Kidney (tissue), 14 donors: ENCODE measurements around the gene ZBTB43. TPM values are rescaled to one million over a fixed set of nuclear protein-coding genes. Genes with fewer than 3 reads are reported as not detected.
A peak's percentile ranks its signal among the peaks of the same experiment; 100 is the strongest.

Source experiments
- DNase-seq, 5 donors: peaks; one replicate each; pipeline ENCODE4 v3.0.0-alpha.2; 2013 to 2020
- FAIRE-seq: peaks from 2 replicates; lab custom pipeline; 2012; peaks lifted over from hg19 to GRCh38; lab: Jason Lieb, UNC
- H3K27ac ChIP-seq, 2 donors: one replicate each; pipeline ENCODE4 v1.7.0; 2013; ENCODE audit warnings: low read depth in 2 of 2, low read length in 2 of 2, inconsistent platforms in 1 of 2
- H3K27me3 ChIP-seq: one replicate; pipeline ENCODE4 v1.7.1; 2013; ENCODE audit warnings: low read length, inconsistent platforms; ENCODE audit not compliant: control insufficient read depth, insufficient read depth
- H3K36me3 ChIP-seq, 3 donors: one replicate each; pipeline versions ENCODE4 v1.7.0 to v1.7.1; 2013; ENCODE audit warnings: low read length in 3 of 3, control low read depth in 1 of 3, inconsistent platforms in 1 of 3; ENCODE audit not compliant: insufficient read depth in 3 of 3, control insufficient read depth in 2 of 3
- H3K4me1 ChIP-seq, 3 donors: one replicate each; pipeline versions ENCODE4 v1.7.0 to v1.7.1; 2013; ENCODE audit warnings: low read length in 3 of 3, inconsistent platforms in 1 of 3, low read depth in 1 of 3; ENCODE audit not compliant: control insufficient read depth in 2 of 3, insufficient read depth in 2 of 3
- H3K4me3 ChIP-seq, 3 donors: one replicate each; pipeline versions ENCODE4 v1.7.0 to v1.8.1; 2013; ENCODE audit warnings: low read length in 3 of 3, control low read depth in 1 of 3, inconsistent platforms in 1 of 3
- H3K9ac ChIP-seq, 3 donors: one replicate each; pipeline versions ENCODE4 v1.7.0 to v1.7.1; 2013; ENCODE audit warnings: low read length in 3 of 3, control low read depth in 1 of 3, inconsistent platforms in 1 of 3
- H3K9me3 ChIP-seq, 3 donors: one replicate each; pipeline versions ENCODE4 v1.7.0 to v1.7.1; 2013; ENCODE audit warnings: low read length in 3 of 3, control low read depth in 1 of 3, inconsistent platforms in 1 of 3; ENCODE audit not compliant: control insufficient read depth in 2 of 3, insufficient read depth in 1 of 3
- CTCF ChIP-seq: IDR thresholded peaks from 3 replicates; pipeline ENCODE4 v1.5.1; 2012; ENCODE audit warnings: mild to moderate bottlenecking, moderate library complexity, borderline replicate concordance; ENCODE audit not compliant: insufficient read depth; ENCODE audit errors: extremely low read depth
- intact Hi-C: fragments of 100-400 bp; cut with DNase I; formaldehyde crosslinking; loops from one replicate; pipeline ENCODE4 v1.11.1; 2022
- polyA plus RNA-seq: library from polyadenylated mRNA; stranded (reverse); fragments of 350-450 nt; fragmentation: Illumina TruSeq; extraction: RNeasy Lipid Tissue Mini Kit (QIAGEN cat#74804); gene quantifications from one replicate; pipeline ENCODE4 v1.2.3, GENCODE V29; 2014; ENCODE audit warnings: low read depth, low replicate concordance; ENCODE audit not compliant: insufficient read depth
- total RNA-seq: library from RNA; stranded (reverse); fragmentation: NEBNext Ultra II Directional; extraction: Animal tissue kit (Norgen Biotek cat#: 25700); gene quantifications from one replicate; pipeline ENCODE4 v1.2.1, GENCODE V29; 2021
- donor health status: control.
- donor health status: control.
- donor health status: control.
- donor health status: control.
- donor health status: control.
- donor health status: DM: yes; HTN: yes; CAD: no.
- donor health status: Normal renal cell carcinoma (clear cell type).

ZBTB43 gene
- total and polyA plus RNA-seq, 2 donors from 2014 or later, result 6.6 to 18.8 TPM

DNA sequence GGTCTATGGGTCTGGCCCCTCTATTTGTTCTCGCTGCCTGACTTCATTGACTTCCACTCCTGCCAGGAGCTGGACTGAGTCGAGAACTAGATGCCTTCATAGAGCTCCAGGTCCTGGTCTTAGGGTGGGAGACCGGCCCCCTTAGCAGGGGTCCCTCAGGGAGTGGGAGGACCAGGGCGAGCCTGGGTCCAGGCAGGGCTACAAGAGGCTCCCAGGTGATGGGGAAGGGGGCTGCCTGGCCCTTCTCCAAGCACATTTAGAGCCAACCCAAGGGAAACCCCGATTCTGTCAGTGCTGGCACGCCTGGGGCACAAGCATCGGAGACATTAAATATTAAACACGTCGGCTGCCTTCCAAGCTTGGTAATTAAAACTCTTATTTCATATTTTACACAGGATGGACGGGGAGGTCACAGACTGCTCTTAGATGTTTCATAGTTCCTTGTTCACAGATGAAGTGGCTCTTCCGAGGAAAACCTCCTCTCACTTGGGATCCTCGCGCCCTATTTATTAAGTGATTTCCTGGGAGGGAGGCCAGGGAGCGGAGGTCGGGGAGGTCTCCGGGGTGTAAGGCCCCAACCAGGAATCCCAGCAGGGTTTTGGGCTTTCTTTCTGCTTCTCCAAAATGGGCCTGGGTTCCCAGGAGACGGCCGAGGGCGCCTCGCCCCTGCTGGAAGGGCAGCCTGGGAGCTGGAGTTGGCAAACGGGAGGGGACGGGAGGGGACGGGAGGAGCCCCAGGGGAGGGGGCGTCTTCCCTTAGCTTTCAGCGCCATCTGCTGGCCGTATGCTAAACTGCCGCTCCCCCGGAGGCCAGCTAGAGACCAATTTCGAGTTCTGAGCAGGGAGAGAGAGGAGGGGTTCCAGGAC lies 23.4 kb upstream of the ZBTB43 start:
- H3K4me3 ChIP-seq, result peak overlapping the region in 1 of 3 donors; percentile 35

GRCh38 chr9:126782053-126782388 lies 22.8 kb upstream of the ZBTB43 start:
- FAIRE-seq (no peak), DNase-seq (no peak)
- peaks cover 0 to 2% (median 0%) of the 10 kb centered on the region in 3 donors for H3K4me1 ChIP-seq
- H3K27me3 ChIP-seq, result no peaks in the 10 kb centered on the region
- H3K9me3 ChIP-seq, result no peaks in the 10 kb centered on the region
- H3K36me3 ChIP-seq, result no peaks in the 10 kb centered on the region
- TF ChIP-seq CTCF, result no peak
- intact Hi-C loops, result loop anchor here (5.0 to 10.0 kb wide), 3 partner anchors 75 to 277 kb away; partner anchors contain the start of gene LMX1B
- H3K9ac ChIP-seq, result no peak overlapping the region
- H3K27ac ChIP-seq, result no peak overlapping the region
- H3K4me3 ChIP-seq, result no peak overlapping the region

More for the DNA sequence above, 23.4 kb upstream of the ZBTB43 start:
- peak; percentile 91 for TF ChIP-seq CTCF
- Histone ChIP-seq H3K9ac (peak overlapping the region in 1 of 3 donors; percentile 34), H3K4me1 (peaks cover 0 to 2% (median 0%) of the 10 kb centered on the region in 3 donors), H3K36me3 (no peaks in the 10 kb centered on the region), H3K27me3 (no peaks in the 10 kb centered on the region), H3K27ac (no peak overlapping the region), H3K9me3 (no peaks in the 10 kb centered on the region)
- intact Hi-C loops, result loop anchor here (5.0 to 10.0 kb wide), 3 partner anchors 74 to 277 kb away; partner anchors contain the start of gene LMX1B
- peak; percentile 91 to 93 (median 92) for DNase-seq
- FAIRE-seq, result no peak

DNA sequence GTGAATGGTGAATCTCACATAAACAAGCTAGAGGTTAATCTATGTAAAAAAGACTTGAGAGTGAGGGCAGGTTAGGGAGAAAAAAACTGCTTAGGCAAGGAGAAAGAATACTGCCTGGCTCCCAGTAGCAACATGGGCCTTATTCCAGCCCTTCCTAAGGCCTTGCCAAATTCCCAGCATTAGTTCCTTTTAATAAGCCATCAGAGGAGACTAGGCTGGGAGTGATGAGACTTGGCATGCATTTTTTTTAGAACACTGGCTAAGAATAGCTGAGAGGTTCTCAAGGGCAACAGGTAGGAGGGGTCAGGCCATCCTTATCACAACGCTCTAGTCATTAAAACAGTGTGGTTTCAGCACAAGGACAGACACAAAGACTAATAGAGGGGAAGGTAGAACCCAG lies 20.9 kb upstream of the ZBTB43 start:
- no peak overlapping the region for H3K9ac ChIP-seq
- intact Hi-C loops, result loop anchor here (5.0 to 10.0 kb wide), 3 partner anchors 77 to 279 kb away; partner anchors contain the start of gene LMX1B
- no peak overlapping the region for H3K27ac ChIP-seq
- no peak for TF ChIP-seq CTCF
- no peaks in the 10 kb centered on the region for H3K27me3 ChIP-seq
- no peak for FAIRE-seq
- peaks cover 0 to 2% (median 0%) of the 10 kb centered on the region in 3 donors for H3K4me1 ChIP-seq
- H3K36me3 ChIP-seq, result no peaks in the 10 kb centered on the region
- H3K9me3 ChIP-seq, result no peaks in the 10 kb centered on the region
- H3K4me3 ChIP-seq, result no peak overlapping the region
- no peak for DNase-seq
